Activated T-helper 17 cell treated with anti-CD3 and anti-CD28 coated beads, Interleukin-2, amount 50 U/mL, for 72 hours (primary cell): Measurements from ENCODE around the gene TCF7L1. TPM values are rescaled to one million over a fixed set of nuclear protein-coding genes. Genes with fewer than 3 reads are reported as not detected.
"Not testable (repeated sequence)": the region's sequence is repeated elsewhere in the genome, so short reads cannot be mapped to it uniquely, and the experiment has no call there.

Source experiments
- ATAC-seq: fragments of 150-1000 bp; cut with Tn5 transposase; replicated peaks from 2 replicates; pipeline ENCODE4 v1.10.0; 2021; ENCODE audit warnings: mild to moderate bottlenecking, moderate library complexity
- H3K27ac Mint-ChIP-seq: one replicate; pipeline ENCODE4 v1.8.0; 2022; ENCODE audit warnings: mixed read lengths
- H3K27me3 Mint-ChIP-seq: one replicate; pipeline ENCODE4 v1.8.0; 2022; ENCODE audit warnings: mixed read lengths
- H3K36me3 Mint-ChIP-seq: one replicate; pipeline ENCODE4 v1.8.0; 2022; ENCODE audit warnings: low read depth, mild to moderate bottlenecking, mixed read lengths
- H3K4me1 Mint-ChIP-seq: one replicate; pipeline ENCODE4 v1.8.0; 2022; ENCODE audit warnings: mixed read lengths
- H3K4me3 Mint-ChIP-seq: one replicate; pipeline ENCODE4 v1.8.0; 2022; ENCODE audit warnings: mild to moderate bottlenecking, mixed read lengths
- H3K9me3 Mint-ChIP-seq: one replicate; pipeline ENCODE4 v1.8.0; 2022; ENCODE audit warnings: mixed read lengths
- total RNA-seq, 2 donors: library from RNA; stranded (reverse); gene quantifications; one replicate each; pipeline ENCODE4 v1.2.3, GENCODE V29; 2022

The TCF7L1 gene
- total RNA-seq, 2 donors from 2014 or later: not detected

DNA sequence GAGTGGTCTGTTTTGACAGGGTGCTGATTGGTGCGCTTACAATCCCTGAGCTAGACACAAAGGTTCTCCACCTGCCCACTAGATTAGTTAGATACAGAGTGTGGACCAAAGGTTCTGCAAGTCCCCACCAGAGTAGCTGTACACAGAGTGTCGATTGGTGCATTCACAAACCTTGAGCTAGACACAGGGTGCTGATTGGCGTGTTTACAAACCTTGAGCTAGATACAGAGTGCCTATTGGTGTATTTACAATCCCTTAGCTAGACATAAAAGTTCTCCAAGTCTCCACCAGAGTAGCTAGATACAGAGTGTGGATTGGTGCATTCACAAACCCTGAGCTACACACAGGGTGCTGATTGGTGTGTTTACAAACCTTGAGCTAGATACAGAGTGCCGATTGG, 200.7 kb downstream of the TCF7L1 start:
- not testable (repeated sequence) for H3K9me3 Mint-ChIP-seq, H3K4me1 Mint-ChIP-seq, H3K4me3 Mint-ChIP-seq, H3K27ac Mint-ChIP-seq, H3K36me3 Mint-ChIP-seq, ATAC-seq, H3K27me3 Mint-ChIP-seq

DNA sequence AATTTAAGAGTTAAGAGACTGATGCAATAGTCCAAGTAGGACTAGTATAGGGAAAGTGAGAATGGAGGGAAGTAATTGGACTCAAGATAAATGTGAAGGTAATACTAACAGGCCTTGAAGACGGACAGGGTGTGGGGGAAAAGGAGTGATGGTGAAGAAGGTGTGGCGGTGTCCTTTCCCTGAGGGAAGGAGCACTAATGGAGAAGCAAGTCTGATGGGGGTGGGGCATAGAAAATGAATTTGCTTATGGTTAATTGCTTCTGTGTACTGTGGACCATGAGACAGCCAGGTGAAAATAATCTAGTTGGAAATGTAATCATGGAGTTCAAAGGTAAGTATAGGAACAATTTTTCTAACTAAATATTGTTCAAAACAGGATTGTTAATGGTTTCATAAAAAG, 201.7 kb downstream of the TCF7L1 start:
- H3K27me3 Mint-ChIP-seq: no peaks in the 10 kb centered on the region
- H3K4me3 Mint-ChIP-seq: no peak overlapping the region
- H3K9me3 Mint-ChIP-seq: no peaks in the 10 kb centered on the region
- H3K27ac Mint-ChIP-seq: no peak overlapping the region
- H3K36me3 Mint-ChIP-seq: no peaks in the 10 kb centered on the region
- H3K4me1 Mint-ChIP-seq: peaks cover 4% of the 10 kb centered on the region
- no peak for ATAC-seq

DNA sequence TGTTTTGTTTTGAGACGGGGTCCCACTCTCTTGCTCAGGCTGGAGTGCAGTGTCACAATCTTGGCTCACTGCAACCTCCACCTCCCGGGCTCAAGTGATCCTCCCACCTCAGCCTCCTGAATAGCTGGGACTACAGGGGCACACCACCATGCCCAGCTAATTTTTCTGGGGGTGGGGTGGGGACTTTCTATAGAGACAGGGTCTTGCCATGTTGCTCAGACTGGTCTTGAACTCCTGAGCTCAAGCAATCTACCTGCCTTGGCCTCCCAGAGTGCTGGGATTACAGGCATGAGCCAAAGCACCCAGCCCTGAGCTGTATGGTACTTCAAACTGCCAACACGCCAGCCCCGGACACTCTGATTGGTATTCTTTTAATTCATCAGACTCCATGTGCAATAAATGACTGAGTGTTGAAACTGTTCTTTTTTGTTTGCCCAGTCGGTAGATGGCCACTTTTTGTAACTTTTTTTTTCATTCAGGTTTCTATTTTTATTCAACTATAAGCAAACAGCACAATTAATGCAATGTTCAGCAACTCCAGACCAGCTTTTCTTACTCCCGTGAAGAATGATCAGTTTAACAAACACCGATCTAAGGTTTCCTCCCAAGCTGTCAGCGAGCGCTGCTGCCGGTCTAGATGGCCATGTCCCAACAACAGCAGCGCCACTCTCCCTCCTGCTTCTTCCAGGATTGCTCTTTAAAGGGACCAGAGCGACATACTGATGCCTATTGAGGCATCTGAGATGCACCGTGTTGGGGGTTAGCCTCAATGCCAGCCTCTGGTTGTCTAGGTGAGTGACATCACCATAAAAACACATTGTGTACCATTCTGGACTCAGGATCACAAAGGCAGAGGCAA, 207.1 kb downstream of the TCF7L1 start:
- H3K4me3 Mint-ChIP-seq: no peak overlapping the region
- no peaks in the 10 kb centered on the region for H3K4me1 Mint-ChIP-seq
- peaks cover 23% of the 10 kb centered on the region for H3K36me3 Mint-ChIP-seq
- H3K9me3 Mint-ChIP-seq: no peaks in the 10 kb centered on the region
- H3K27ac Mint-ChIP-seq: no peak overlapping the region
- H3K27me3 Mint-ChIP-seq: no peaks in the 10 kb centered on the region
- ATAC-seq: no peak

DNA sequence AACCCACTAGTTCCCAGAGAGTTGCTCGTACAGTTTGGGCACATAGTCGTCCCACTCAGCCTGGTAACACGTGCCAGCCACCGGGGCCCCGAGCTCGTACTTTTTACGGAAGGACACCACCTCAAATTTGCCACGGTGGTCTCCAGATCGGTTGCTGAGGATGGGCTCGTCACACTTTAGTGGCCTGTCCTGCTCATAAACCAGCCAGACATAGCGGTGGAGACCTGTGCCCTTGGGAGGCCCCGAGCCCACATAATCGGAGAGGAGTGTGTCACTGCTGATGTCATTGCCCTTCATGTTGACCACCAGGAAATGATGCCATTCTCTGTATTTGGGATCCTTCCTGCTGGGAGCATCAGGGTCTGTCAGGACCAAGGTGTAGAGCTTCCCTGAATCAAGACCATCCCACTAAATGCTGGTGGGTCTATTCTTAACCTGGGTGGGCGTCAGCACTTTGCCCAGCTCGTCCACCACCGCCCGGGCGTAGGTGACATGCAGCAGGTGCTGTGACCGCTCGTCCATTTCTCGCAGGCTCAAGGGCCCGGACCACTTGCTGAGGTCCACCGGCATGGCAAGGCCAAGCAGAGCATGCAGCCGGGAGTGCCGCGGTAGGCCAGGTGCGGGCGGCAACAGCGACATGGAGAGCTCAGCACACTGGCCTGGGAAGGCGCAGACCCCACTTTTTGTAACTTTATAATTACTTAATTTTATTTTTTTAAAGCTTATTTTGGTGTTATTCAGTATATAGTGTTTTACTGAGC, 208.3 kb downstream of the TCF7L1 start:
- no peak for ATAC-seq
- no peaks in the 10 kb centered on the region for H3K4me1 Mint-ChIP-seq
- H3K9me3 Mint-ChIP-seq: no peaks in the 10 kb centered on the region
- H3K27ac Mint-ChIP-seq: no peak overlapping the region
- no peak overlapping the region for H3K4me3 Mint-ChIP-seq
- peaks cover 30% of the 10 kb centered on the region for H3K36me3 Mint-ChIP-seq
- no peaks in the 10 kb centered on the region for H3K27me3 Mint-ChIP-seq

DNA sequence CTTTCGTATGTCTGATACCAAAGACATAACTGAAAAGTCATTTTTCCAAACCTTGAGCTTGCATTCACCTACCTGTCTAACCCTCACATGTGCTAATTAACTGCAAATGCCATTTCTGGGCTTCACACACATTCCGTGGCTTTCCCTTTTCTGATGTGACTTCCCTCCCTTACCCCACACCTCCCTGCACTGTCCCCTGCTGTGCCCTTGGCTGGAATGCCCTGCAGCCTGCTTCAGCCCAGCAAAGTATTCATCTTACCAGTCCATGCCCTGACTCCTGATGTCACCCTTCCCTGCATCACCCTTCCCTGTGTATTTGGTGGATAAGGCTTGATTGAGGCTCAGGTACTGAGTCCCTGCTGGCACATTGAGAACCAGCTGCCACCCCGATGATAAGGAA, 209.0 kb downstream of the TCF7L1 start:
- no peak overlapping the region for H3K4me3 Mint-ChIP-seq
- H3K9me3 Mint-ChIP-seq: no peaks in the 10 kb centered on the region
- H3K27ac Mint-ChIP-seq: no peak overlapping the region
- H3K4me1 Mint-ChIP-seq: no peaks in the 10 kb centered on the region
- ATAC-seq: no peak
- no peaks in the 10 kb centered on the region for H3K27me3 Mint-ChIP-seq
- H3K36me3 Mint-ChIP-seq: peaks cover 37% of the 10 kb centered on the region

DNA sequence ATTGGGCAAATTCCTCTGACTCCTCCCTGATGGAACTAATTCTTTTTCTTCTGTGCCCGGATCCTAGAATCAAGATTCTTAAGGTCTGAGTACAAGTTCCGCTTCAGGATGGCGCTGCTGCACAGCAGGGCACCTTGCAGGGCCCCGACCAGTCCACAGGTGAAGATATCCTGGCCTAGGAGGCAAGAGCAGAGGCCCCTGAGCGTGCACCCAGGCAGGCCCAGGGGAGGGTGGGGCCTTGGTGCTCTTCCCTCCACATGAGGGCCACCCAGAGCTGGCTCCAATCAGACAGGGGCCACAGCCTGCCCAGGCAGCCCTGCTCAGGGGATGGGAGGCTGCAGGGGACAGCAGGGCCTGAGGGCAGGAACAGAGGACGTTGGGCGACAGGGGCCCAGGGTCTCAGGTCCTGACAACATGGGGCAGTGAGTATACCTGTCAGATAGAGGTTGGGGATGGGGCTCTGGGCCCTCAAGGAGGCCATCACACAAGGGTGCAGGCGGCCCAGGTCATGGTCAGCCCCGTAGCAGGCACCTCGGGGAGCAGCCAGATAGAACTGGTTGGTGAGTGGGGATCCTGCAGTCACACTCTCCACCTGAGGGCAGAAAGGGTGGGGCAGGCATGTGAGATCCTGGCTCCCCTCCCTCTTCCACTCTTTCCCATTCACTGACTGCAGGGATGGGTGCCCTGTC, 210.2 kb downstream of the TCF7L1 start:
- H3K27ac Mint-ChIP-seq, H3K4me3 Mint-ChIP-seq, ATAC-seq, H3K4me1 Mint-ChIP-seq, H3K27me3 Mint-ChIP-seq, H3K9me3 Mint-ChIP-seq: not testable (repeated sequence)
- peaks cover 49% of the 10 kb centered on the region for H3K36me3 Mint-ChIP-seq

DNA sequence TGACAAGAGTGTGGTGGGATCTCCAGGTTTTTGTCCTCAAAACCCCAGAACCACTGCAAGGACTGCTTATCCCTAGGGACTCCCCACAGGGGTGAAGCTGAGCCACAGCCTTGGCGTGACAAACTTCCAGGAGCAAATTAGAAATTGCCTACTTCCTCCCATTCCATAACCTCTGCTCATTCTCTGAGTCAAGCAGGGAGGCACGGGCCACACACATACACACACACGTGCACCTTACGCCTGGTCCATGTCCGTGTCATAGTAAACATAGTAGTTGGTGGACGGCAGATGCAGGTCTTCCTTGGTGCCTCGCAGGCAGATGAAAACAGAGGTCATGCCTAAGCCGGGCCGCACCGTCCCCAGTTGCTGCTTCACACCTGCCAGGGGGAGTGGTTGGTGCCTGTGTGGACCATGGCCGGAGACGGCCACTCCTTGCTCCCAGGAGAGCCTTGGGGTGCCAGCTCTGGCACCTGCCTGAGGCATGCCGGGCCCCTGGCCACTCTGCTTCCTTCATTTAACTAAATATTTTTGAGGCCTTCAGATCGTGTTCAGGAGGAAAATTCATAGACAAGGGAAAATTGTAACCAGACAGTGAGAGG, 211.3 kb downstream of the TCF7L1 start:
- H3K27ac Mint-ChIP-seq: no peak overlapping the region
- no peaks in the 10 kb centered on the region for H3K27me3 Mint-ChIP-seq
- peaks cover 60% of the 10 kb centered on the region for H3K36me3 Mint-ChIP-seq
- ATAC-seq: no peak
- no peaks in the 10 kb centered on the region for H3K4me1 Mint-ChIP-seq
- H3K4me3 Mint-ChIP-seq: no peak overlapping the region
- H3K9me3 Mint-ChIP-seq: no peaks in the 10 kb centered on the region

DNA sequence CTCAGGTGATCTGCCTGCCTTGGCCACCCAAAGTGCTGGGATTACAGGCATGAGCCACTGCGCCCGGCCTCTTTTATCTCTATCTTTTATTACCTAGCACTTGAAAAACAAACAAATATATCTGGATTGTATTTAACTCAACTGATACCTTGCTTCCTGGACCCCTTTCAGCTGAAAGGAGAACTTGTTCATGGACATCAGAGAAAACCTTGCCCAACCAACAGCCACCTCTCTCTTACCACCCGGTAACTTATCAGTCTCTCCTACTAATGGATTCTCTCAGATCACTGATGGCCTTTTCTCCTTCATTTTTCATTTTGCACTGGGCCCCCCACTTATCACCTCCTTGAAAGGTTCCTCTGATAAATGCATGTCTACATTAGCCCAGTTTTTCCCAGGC, 214.4 kb downstream of the TCF7L1 start:
- Mint-ChIP-seq H3K4me3 (no peak overlapping the region), H3K9me3 (no peaks in the 10 kb centered on the region), H3K36me3 (peaks cover 80% of the 10 kb centered on the region), H3K4me1 (no peaks in the 10 kb centered on the region), H3K27ac (no peak overlapping the region), H3K27me3 (no peaks in the 10 kb centered on the region)
- ATAC-seq: no peak

DNA sequence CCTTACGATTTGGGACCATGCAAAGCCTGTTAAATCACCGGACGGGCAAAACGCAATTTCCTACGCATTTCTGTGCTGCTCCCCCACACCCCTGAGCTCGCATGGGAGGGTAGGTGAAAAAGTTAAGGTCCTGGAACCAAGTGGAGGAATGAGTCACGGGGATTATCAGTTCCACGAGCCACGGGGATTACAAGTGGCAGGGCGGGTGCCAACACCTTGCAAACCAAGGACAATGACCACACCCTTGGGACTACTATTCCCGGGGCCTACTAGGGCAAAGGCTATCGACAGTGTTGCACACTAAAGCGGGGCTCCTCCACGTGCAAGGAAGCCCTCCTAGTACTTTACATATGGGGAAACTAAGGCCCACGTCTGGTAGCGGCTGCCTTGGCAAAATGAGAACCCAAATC, 220.7 kb downstream of the TCF7L1 start:
- ATAC-seq: peak; percentile 35
- peaks cover 55% of the 10 kb centered on the region for H3K36me3 Mint-ChIP-seq
- peaks cover 12% of the 10 kb centered on the region for H3K4me1 Mint-ChIP-seq
- peak overlapping the region; percentile 93 for H3K4me3 Mint-ChIP-seq
- H3K27me3 Mint-ChIP-seq: no peaks in the 10 kb centered on the region
- H3K9me3 Mint-ChIP-seq: no peaks in the 10 kb centered on the region
- H3K27ac Mint-ChIP-seq: peak overlapping the region; percentile 96

DNA sequence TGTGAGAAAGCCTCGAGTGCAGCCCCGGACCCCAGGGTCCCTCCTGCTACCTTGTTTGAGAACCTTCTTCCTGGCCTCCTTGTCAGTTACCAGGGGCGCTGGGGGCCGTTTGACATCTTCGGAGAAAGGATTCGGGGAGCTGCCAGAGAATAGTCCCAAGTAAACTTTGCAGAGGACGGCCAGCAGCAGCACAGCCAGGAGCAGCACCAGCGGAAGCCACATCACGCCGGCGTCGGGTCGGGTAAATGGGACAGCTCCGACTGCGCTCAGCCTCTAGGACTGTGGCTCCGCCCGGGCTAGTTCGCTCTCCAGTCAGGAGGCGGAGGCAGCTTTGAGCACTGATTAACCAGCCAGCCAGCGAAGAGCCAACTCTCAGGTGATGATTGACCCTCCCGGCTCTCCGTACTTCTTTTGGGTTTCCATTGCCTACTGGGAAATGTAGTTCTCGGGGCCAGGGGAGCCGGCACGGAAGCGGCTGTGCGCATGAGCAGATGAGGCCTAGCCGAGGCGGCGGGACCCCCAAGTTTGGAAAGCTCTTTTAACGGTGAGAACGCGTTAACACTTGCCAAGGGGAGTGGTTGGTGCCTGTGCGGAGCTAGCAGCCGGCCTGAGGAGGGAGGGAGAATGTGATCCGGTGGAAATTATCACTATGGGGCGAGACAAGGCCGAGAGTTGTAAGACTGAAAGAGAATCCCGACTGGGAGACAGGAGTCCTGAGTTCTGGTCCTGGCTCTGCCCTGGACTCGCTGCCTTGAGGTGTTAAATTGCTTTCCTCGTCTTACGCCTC, 221.3 kb downstream of the TCF7L1 start, which contains the start of the genes ELMOD3 and RETSAT:
Gene ELMOD3 (plus strand): TSS at position 484 of the 787 bp plus-strand sequence. CDS start 2,430 bp downstream, outside the sequence.
Gene RETSAT (minus strand): TSS at position 243 of the 787 bp plus-strand sequence. CDS start 21 bp downstream, at position 222.
- Mint-ChIP-seq H3K36me3 (peaks cover 55% of the 10 kb centered on the region), H3K9me3 (no peaks in the 10 kb centered on the region), H3K27ac (peak within 1 kb of the TSS; percentile 96)

DNA sequence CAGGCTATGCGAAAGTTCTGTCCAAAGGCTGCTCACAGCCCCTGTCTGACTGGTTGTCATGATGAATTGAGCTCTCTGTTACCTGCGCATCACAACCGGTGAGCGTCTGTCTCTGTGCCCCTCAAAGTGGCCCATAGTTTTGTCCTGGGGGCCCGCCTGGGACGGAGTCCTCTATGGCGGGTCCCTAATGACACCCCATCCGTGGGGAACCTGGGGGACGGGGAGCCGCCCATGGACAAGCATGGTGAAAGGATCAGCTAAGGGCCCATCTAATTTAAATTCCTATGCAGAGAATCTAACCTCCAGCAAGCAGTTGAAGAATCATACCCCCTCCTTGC, 221.8 kb downstream of the TCF7L1 start:
- peak overlapping the region; percentile 93 for H3K4me3 Mint-ChIP-seq
- no peaks in the 10 kb centered on the region for H3K27me3 Mint-ChIP-seq
- peak; percentile 3 for ATAC-seq

More for the DNA sequence above, 221.3 kb downstream of the TCF7L1 start, which contains the start of the genes ELMOD3 and RETSAT:
- peak; percentile 99 for ATAC-seq
- Mint-ChIP-seq H3K4me3 (peak within 1 kb of the TSS; percentile 93), H3K27me3 (no peaks in the 10 kb centered on the region), H3K4me1 (peaks cover 12% of the 10 kb centered on the region)

DNA sequence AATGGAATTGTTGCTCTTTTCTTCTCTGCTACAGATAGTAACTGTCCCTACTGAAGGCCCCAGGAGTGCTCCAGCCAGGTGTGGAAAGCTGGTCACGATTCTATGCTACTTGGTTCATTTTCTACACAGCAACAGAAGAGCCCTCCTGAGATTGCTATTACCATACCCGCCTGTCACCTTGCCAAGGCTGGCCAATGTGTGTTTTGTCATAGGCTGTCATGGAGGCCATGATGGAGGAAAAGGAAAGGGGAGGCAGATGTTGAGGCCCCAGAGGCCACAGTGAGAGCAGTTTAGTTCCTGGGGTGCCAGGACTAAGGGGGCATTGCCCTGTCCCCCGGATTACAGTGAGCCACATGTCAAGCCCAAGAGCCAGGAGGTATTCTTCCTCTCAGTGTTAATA, 222.3 kb downstream of the TCF7L1 start:
- ATAC-seq: no peak
- Mint-ChIP-seq H3K27ac (peak overlapping the region; percentile 96), H3K27me3 (no peaks in the 10 kb centered on the region), H3K36me3 (peaks cover 52% of the 10 kb centered on the region), H3K4me3 (peak overlapping the region; percentile 93), H3K9me3 (no peaks in the 10 kb centered on the region), H3K4me1 (peaks cover 12% of the 10 kb centered on the region)

More for the DNA sequence above, 221.8 kb downstream of the TCF7L1 start:
- Mint-ChIP-seq H3K27ac (peak overlapping the region; percentile 96), H3K9me3 (no peaks in the 10 kb centered on the region), H3K4me1 (peaks cover 12% of the 10 kb centered on the region), H3K36me3 (peaks cover 54% of the 10 kb centered on the region)

DNA sequence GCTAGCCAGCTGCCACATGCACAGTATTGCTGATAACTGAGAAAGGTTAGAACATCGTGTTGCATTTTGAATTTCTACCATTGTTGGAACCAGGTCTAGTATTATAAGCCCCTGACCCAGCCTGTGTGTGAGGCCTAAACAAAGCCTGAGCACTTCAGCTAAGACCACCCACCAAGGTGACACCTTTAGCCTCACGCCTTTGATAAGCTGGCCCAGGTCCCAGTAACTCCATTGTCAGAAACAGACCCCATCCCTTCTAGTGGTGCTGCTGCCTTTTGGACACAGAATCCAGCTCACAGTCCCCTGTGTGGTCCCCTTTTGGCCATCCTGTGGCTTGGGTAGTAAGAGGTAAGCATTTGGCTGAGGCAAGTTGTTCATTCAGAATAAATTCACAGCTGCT, 223.0 kb downstream of the TCF7L1 start:
- Mint-ChIP-seq H3K9me3 (no peaks in the 10 kb centered on the region), H3K4me1 (peaks cover 12% of the 10 kb centered on the region), H3K27ac (no peak overlapping the region), H3K27me3 (no peaks in the 10 kb centered on the region), H3K4me3 (peak overlapping the region; percentile 93), H3K36me3 (peaks cover 52% of the 10 kb centered on the region)
- ATAC-seq: no peak
